ENCODE results near the gene PDS5A. TPM values are rescaled to one million over a fixed set of nuclear protein-coding genes. Genes with fewer than 3 reads are reported as not detected.
"Not testable (repeated sequence)": the region's sequence is repeated elsewhere in the genome, so short reads cannot be mapped to it uniquely, and the experiment has no call there.

PDS5A gene
- total RNA-seq, 1 donor from 2014 or later = 52.9 TPM

DNA sequence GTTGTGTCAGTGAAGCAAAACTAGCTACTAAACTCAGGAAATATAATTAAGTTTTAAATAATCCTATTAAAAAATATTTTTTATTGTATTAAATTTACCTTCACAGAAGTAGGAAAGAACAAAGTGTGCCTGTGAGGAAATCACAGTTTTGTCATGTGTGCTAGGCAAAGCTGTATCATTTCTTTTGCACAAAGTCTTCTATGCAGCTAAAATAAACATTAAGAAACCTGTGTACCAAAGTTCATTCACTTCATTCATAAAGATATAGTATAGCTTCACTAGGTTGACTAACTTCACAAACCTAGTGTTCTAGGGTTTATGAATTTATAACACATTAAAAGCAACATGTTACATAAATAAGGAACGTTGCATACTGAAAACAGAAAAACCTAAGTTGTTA is 131.0 kb downstream of the PDS5A start:
- peaks cover 28 to 33% of the 10 kb centered on the region in 2 donors for H3K36me3 ChIP-seq
- no peaks in the 10 kb centered on the region for H3K27me3 ChIP-seq
- TF ChIP-seq, protein P1, sequence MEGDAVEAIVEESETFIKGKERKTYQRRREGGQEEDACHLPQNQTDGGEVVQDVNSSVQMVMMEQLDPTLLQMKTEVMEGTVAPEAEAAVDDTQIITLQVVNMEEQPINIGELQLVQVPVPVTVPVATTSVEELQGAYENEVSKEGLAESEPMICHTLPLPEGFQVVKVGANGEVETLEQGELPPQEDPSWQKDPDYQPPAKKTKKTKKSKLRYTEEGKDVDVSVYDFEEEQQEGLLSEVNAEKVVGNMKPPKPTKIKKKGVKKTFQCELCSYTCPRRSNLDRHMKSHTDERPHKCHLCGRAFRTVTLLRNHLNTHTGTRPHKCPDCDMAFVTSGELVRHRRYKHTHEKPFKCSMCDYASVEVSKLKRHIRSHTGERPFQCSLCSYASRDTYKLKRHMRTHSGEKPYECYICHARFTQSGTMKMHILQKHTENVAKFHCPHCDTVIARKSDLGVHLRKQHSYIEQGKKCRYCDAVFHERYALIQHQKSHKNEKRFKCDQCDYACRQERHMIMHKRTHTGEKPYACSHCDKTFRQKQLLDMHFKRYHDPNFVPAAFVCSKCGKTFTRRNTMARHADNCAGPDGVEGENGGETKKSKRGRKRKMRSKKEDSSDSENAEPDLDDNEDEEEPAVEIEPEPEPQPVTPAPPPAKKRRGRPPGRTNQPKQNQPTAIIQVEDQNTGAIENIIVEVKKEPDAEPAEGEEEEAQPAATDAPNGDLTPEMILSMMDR (IDR thresholded peaks at IDR 0.05) = no peak
- intact Hi-C loops (cut with DNase I) = no loop called here
- H3K9me3 ChIP-seq = no peaks in the 10 kb centered on the region
- H3K4me3 ChIP-seq = no peak overlapping the region
- no peak for DNase-seq (ENCODE audit: low spot score in 2 of 2)
- H3K27ac ChIP-seq = no peak overlapping the region
- no peaks in the 10 kb centered on the region for H3K4me1 ChIP-seq

DNA sequence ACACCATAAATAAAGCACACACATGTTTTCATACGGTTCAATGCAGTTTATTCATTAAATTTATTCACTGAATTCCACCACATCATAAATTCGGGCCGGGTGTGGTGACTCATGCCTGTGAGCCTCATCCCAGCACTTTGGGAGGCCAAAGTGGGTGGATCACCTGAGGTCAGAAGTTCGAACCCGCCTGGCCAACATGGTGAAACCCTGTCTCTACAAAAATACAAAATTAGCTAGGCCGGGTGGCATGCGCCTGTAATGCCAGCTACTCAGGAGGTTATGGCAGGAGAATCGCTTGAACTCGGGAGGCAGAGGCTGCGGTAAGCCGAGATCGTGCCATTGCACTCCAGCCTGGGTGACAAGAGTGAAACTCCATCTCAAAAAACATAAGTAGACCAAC is 131.6 kb downstream of the PDS5A start:
- DNase-seq (ENCODE audit: low spot score in 2 of 2) = no peak
- TF ChIP-seq, protein P1 (IDR thresholded peaks at IDR 0.05) = no peak
- peaks cover 34 to 39% of the 10 kb centered on the region in 2 donors for H3K36me3 ChIP-seq
- no peaks in the 10 kb centered on the region for H3K27me3 ChIP-seq
- H3K4me3 ChIP-seq = no peak overlapping the region
- H3K4me1 ChIP-seq = no peaks in the 10 kb centered on the region
- no peaks in the 10 kb centered on the region for H3K9me3 ChIP-seq
- H3K27ac ChIP-seq = no peak overlapping the region
- intact Hi-C loops (cut with DNase I) = no loop called here

DNA sequence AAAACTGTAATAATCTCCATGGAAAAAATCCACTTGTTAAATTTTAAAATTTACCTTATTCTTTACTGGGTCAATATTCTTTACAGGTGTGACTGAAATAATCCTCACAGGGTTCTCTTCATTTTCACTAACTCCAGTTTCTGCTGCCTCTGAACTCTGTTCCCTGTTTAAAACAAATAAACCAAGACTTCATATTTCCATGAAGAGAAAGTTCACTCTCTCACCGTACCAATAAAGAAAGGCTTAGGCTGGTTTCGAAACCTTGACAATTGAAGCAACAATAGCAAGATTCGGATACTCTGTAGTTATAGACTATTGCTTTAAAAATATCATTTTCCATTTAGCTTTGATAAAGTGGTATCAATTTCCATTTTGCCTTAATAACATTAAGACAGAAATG is 135.8 kb downstream of the PDS5A start:
- TF ChIP-seq, protein P1 (IDR thresholded peaks at IDR 0.05) = no peak
- intact Hi-C loops (cut with DNase I) = no loop called here
- H3K36me3 ChIP-seq = peaks cover 59 to 66% of the 10 kb centered on the region in 2 donors
- H3K27ac ChIP-seq = no peak overlapping the region
- no peaks in the 10 kb centered on the region for H3K4me1 ChIP-seq
- no peak for DNase-seq (ENCODE audit: low spot score in 2 of 2)
- H3K4me3 ChIP-seq = no peak overlapping the region
- H3K27me3 ChIP-seq = no peaks in the 10 kb centered on the region
- H3K9me3 ChIP-seq = no peaks in the 10 kb centered on the region

DNA sequence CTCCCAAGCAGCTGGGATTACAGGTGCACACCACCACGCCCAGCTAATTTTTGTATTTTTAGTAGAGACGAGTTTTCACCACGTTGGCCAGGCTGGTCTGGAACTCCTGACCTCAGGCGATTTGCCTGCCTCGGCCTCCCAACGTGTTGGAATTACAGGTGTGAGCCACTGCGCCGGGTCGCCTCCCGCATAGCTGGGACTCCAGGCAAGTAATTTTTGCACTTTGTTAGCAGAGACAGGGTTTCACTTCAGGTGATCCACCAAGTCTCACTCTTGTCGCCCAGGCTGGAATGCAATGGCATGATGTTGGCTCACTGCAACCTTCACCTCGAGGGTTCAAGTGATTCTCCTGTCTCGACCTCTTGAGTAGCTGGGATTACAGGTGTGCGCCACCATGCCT is 137.2 kb downstream of the PDS5A start:
- H3K27me3 ChIP-seq; H3K27ac ChIP-seq; intact Hi-C loops (cut with DNase I); H3K4me3 ChIP-seq; DNase-seq (ENCODE audit: low spot score in 2 of 2); H3K9me3 ChIP-seq; H3K4me1 ChIP-seq: not testable (repeated sequence)
- peaks cover 55 to 75% of the 10 kb centered on the region in 2 donors for H3K36me3 ChIP-seq

DNA sequence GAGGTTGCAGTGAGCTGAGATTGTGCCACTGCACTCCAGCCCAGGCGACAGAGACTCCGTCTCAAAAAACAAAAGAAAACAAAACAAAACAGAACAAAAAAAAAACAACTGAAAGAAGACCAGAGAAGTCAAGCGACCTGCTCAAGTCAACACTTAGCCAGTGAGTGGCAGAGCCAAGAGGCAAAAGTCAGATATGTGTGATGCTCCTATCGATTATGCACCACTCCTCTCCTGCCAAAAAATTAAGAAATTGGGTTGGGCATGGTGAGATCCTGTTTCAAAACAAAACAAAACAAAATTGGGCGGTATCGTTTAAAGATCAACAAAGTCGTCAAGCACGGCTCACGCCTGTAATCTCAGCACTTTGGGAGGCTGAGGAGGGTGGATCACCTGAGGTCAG is 137.7 kb downstream of the PDS5A start:
- Histone ChIP-seq H3K4me1 (no peaks in the 10 kb centered on the region), H3K36me3 (peaks cover 55 to 78% of the 10 kb centered on the region in 2 donors), H3K27ac (no peak overlapping the region), H3K27me3 (no peaks in the 10 kb centered on the region), H3K4me3 (no peak overlapping the region), H3K9me3 (no peaks in the 10 kb centered on the region)
- intact Hi-C loops (cut with DNase I) = no loop called here
- TF ChIP-seq, protein P1 (IDR thresholded peaks at IDR 0.05) = no peak
- no peak for DNase-seq (ENCODE audit: low spot score in 2 of 2)

DNA sequence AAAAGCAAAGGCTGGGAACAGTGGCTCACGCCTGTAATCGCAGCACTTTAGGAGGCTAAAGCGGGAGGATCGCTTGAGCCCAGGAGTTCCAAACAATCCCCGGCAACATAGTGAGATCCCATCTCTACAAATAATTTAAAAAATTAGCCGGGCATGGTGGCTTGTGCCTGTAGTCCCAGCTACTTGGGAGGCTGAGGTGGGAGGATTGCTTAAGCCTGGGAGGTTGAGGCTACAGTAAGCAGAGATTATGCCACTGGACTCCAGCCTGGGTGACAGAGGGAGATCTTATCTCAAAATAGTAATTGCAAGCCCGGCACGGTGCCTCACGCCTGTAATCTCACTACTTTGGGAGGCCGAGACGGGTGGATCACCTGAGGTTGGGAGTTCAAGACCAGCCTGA is 139.3 kb downstream of the PDS5A start:
- H3K36me3 ChIP-seq = peaks cover 43 to 88% of the 10 kb centered on the region in 2 donors
- H3K4me1 ChIP-seq; DNase-seq (ENCODE audit: low spot score in 2 of 2); H3K27ac ChIP-seq; H3K27me3 ChIP-seq; intact Hi-C loops (cut with DNase I); H3K4me3 ChIP-seq; H3K9me3 ChIP-seq: not testable (repeated sequence)

DNA sequence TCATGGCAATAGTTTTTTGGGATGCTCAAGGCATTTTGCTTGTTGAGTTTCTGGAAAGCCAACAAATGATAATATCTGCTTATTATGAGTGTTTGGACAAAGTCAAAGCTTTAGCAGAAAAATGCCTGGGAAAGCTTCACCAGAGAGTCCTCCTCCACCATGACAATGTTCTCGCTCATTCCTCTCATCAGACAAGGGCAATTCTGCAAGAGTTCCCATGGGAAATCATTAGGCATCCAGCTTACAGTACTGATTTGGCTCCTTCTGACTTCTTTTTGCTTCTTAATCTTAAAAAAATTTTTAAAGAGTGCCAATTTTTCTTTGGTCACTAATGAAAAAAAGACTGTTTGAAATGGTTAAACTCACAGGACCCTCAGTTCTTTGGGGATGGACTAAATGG is 143.4 kb downstream of the PDS5A start:
- Histone ChIP-seq H3K27ac (no peak overlapping the region), H3K36me3 (peaks cover 29 to 77% of the 10 kb centered on the region in 2 donors), H3K4me1 (no peaks in the 10 kb centered on the region), H3K9me3 (no peaks in the 10 kb centered on the region), H3K4me3 (no peak overlapping the region), H3K27me3 (no peaks in the 10 kb centered on the region)
- intact Hi-C loops (cut with DNase I) = no loop called here
- no peak for DNase-seq (ENCODE audit: low spot score in 2 of 2)
- TF ChIP-seq, protein P1 (IDR thresholded peaks at IDR 0.05) = no peak
